ENCODE data around the gene TACR2.

TACR2 gene

GRCh38 chr10:69360485-69361302 is 56.0 kb downstream of the TACR2 start:
- no peak for TF ChIP-seq PKNOX1 (IDR thresholded peaks at IDR 0.05)
- no peak for TF ChIP-seq NFRKB (IDR thresholded peaks at IDR 0.05)
- TF ChIP-seq ZNF384 (IDR thresholded peaks at IDR 0.05) = no peak
- no peak for TF ChIP-seq ARNT (IDR thresholded peaks at IDR 0.05)
- TF ChIP-seq FOXK2 (IDR thresholded peaks at IDR 0.05) = no peak
- TF ChIP-seq HDGF (IDR thresholded peaks at IDR 0.05; ENCODE audit: borderline replicate concordance) = no peak
- TF ChIP-seq CTBP1 (IDR thresholded peaks at IDR 0.05; ENCODE audit: borderline replicate concordance) = no peak
- TF ChIP-seq BHLHE40 (IDR thresholded peaks at IDR 0.05; ENCODE audit: borderline replicate concordance) = no peak
- no peak for TF ChIP-seq ELF4 (IDR thresholded peaks at IDR 0.05)
- TF ChIP-seq FOXM1 (IDR thresholded peaks at IDR 0.05; ENCODE audit: borderline replicate concordance) = no peak
- no peak for TF ChIP-seq FOXA1 (IDR thresholded peaks at IDR 0.05)
- no peak for TF ChIP-seq SP1 (IDR thresholded peaks at IDR 0.05)
- no peak for TF ChIP-seq SUZ12 (IDR thresholded peaks at IDR 0.05)
- no peak for TF ChIP-seq TARDBP (IDR thresholded peaks at IDR 0.05)
- no peak for DNase-seq (ENCODE audit: extremely low spot score)
- ChIA-PET POLR2A (no interaction called here), CTCF (no interaction called here)

GRCh38 chr10:69359594-69359993 is 57.1 kb downstream of the TACR2 start:
- TF ChIP-seq FOXK2 (IDR thresholded peaks at IDR 0.05) = no peak
- TF ChIP-seq LEF1 (IDR thresholded peaks at IDR 0.05; ENCODE audit: borderline replicate concordance) = no peak
- TF ChIP-seq ELF4 (IDR thresholded peaks at IDR 0.05) = no peak
- TF ChIP-seq TARDBP (IDR thresholded peaks at IDR 0.05) = no peak
- TF ChIP-seq PKNOX1 (IDR thresholded peaks at IDR 0.05) = no peak
- no peak for TF ChIP-seq BHLHE40 (IDR thresholded peaks at IDR 0.05; ENCODE audit: borderline replicate concordance)
- no peak for TF ChIP-seq HDGF (IDR thresholded peaks at IDR 0.05; ENCODE audit: borderline replicate concordance)
- TF ChIP-seq CTBP1 (IDR thresholded peaks at IDR 0.05; ENCODE audit: borderline replicate concordance) = no peak
- TF ChIP-seq ARNT (IDR thresholded peaks at IDR 0.05) = no peak
- TF ChIP-seq ZNF384 (IDR thresholded peaks at IDR 0.05) = no peak
- no peak for TF ChIP-seq L3MBTL2 (conservative IDR thresholded peaks at IDR 0.05)
- no peak for TF ChIP-seq SP1 (IDR thresholded peaks at IDR 0.05)
- TF ChIP-seq NFRKB (IDR thresholded peaks at IDR 0.05) = no peak
- TF ChIP-seq FOXA1 (IDR thresholded peaks at IDR 0.05) = no peak
- no peak for DNase-seq (ENCODE audit: extremely low spot score)
- CTCF ChIA-PET = no interaction called here
- POLR2A ChIA-PET = no interaction called here

- POLR2A ChIA-PET = no interaction called here
- CTCF ChIA-PET = no interaction called here
- no peak for DNase-seq (ENCODE audit: extremely low spot score)
- TF ChIP-seq TARDBP (IDR thresholded peaks at IDR 0.05) (no peak), SUZ12 (IDR thresholded peaks at IDR 0.05) (no peak), ZNF384 (IDR thresholded peaks at IDR 0.05) (no peak), LEF1 (IDR thresholded peaks at IDR 0.05; ENCODE audit: borderline replicate concordance) (no peak), HDGF (IDR thresholded peaks at IDR 0.05; ENCODE audit: borderline replicate concordance) (no peak), BHLHE40 (IDR thresholded peaks at IDR 0.05; ENCODE audit: borderline replicate concordance) (no peak), SP1 (IDR thresholded peaks at IDR 0.05) (no peak), FOXA1 (IDR thresholded peaks at IDR 0.05) (no peak), FOXK2 (IDR thresholded peaks at IDR 0.05) (no peak), FOXM1 (IDR thresholded peaks at IDR 0.05; ENCODE audit: borderline replicate concordance) (no peak), L3MBTL2 (conservative IDR thresholded peaks at IDR 0.05) (no peak)
Observed at GRCh38 chr10:69359148-69359547, 57.6 kb downstream of the TACR2 start.

GRCh38 chr10:69358148-69358795 is 58.4 kb downstream of the TACR2 start:
- POLR2A ChIA-PET = no interaction called here
- DNase-seq (ENCODE audit: extremely low spot score) = no peak
- CTCF ChIA-PET = no interaction called here
- TF ChIP-seq ZNF384 (IDR thresholded peaks at IDR 0.05) = no peak
- no peak for TF ChIP-seq BHLHE40 (IDR thresholded peaks at IDR 0.05; ENCODE audit: borderline replicate concordance)
- no peak for TF ChIP-seq ELF4 (IDR thresholded peaks at IDR 0.05)
- no peak for TF ChIP-seq HDGF (IDR thresholded peaks at IDR 0.05; ENCODE audit: borderline replicate concordance)
- no peak for TF ChIP-seq FOXM1 (IDR thresholded peaks at IDR 0.05; ENCODE audit: borderline replicate concordance)
- no peak for TF ChIP-seq FOXA1 (IDR thresholded peaks at IDR 0.05)
- no peak for TF ChIP-seq ARNT (IDR thresholded peaks at IDR 0.05)
- no peak for TF ChIP-seq NFRKB (IDR thresholded peaks at IDR 0.05)
- no peak for TF ChIP-seq FOXK2 (IDR thresholded peaks at IDR 0.05)
- TF ChIP-seq L3MBTL2 (conservative IDR thresholded peaks at IDR 0.05) = no peak
- no peak for TF ChIP-seq CTBP1 (IDR thresholded peaks at IDR 0.05; ENCODE audit: borderline replicate concordance)
- TF ChIP-seq SUZ12 (IDR thresholded peaks at IDR 0.05) = no peak
- TF ChIP-seq PKNOX1 (IDR thresholded peaks at IDR 0.05) = no peak
- no peak for TF ChIP-seq SP1 (IDR thresholded peaks at IDR 0.05)
- no peak for TF ChIP-seq LEF1 (IDR thresholded peaks at IDR 0.05; ENCODE audit: borderline replicate concordance)
- no peak for TF ChIP-seq TARDBP (IDR thresholded peaks at IDR 0.05)

GRCh38 chr10:69356187-69356586 is 60.5 kb downstream of the TACR2 start:
- POLR2A ChIA-PET = no interaction called here
- TF ChIP-seq FOXA1 (IDR thresholded peaks at IDR 0.05) (no peak), LEF1 (IDR thresholded peaks at IDR 0.05; ENCODE audit: borderline replicate concordance) (no peak), BHLHE40 (IDR thresholded peaks at IDR 0.05; ENCODE audit: borderline replicate concordance) (no peak), ZNF384 (IDR thresholded peaks at IDR 0.05) (no peak), CTBP1 (IDR thresholded peaks at IDR 0.05; ENCODE audit: borderline replicate concordance) (no peak), FOXK2 (IDR thresholded peaks at IDR 0.05) (no peak), PKNOX1 (IDR thresholded peaks at IDR 0.05) (no peak), ELF4 (IDR thresholded peaks at IDR 0.05) (no peak), SP1 (IDR thresholded peaks at IDR 0.05) (no peak), NFRKB (IDR thresholded peaks at IDR 0.05) (no peak), FOXM1 (IDR thresholded peaks at IDR 0.05; ENCODE audit: borderline replicate concordance) (no peak), SUZ12 (IDR thresholded peaks at IDR 0.05) (no peak), L3MBTL2 (conservative IDR thresholded peaks at IDR 0.05) (no peak), TARDBP (IDR thresholded peaks at IDR 0.05) (no peak), HDGF (IDR thresholded peaks at IDR 0.05; ENCODE audit: borderline replicate concordance) (no peak), ARNT (IDR thresholded peaks at IDR 0.05) (no peak)
- CTCF ChIA-PET = no interaction called here

More at GRCh38 chr10:69356187-69356586, 60.5 kb downstream of the TACR2 start:
- no peak for DNase-seq (ENCODE audit: extremely low spot score)
